ENCODE data around the gene MYLK. TPM values are rescaled to one million over a fixed set of nuclear protein-coding genes. Genes with fewer than 3 reads are reported as not detected.
"Not testable (repeated sequence)": the region's sequence is repeated elsewhere in the genome, so short reads cannot be mapped to it uniquely, and the experiment has no call there.

The MYLK gene
- total and polyA plus RNA-seq, 9 of the 15 experiments (the other 6 are each of a cell fraction or from before 2014, with no cell fraction given): 0.11 to 0.53 (median 0.18) TPM; not detected in 2

- ATAC-seq; FAIRE-seq; CTCF ChIA-PET (ENCODE audit: low intra/inter-chr PET ratio); BruUV-seq (replicated peaks); H3K9me3 ChIP-seq (replicated peaks; ENCODE audit: control insufficient read depth, insufficient read depth, low read depth, low read length); H3K27ac ChIP-seq (ENCODE audit: extremely low read depth, low read depth, low read length); in situ Hi-C loops (cut with MboI); H3K9me1 ChIP-seq (ENCODE audit: control insufficient read depth, insufficient read depth, low read length); H3K36me3 ChIP-seq (ENCODE audit: control insufficient read depth, insufficient read depth, low read length); H3K9ac ChIP-seq (ENCODE audit: insufficient read depth in 1 of 2, low read depth in 2 of 2, low read length in 2 of 2); H3K4me1 ChIP-seq (replicated peaks in 1 of 2; ENCODE audit: control insufficient read depth in 2 of 2, insufficient read depth in 2 of 2, low read length in 2 of 2); H3K27me3 ChIP-seq (ENCODE audit: control insufficient read depth in 2 of 2, insufficient read depth in 2 of 2, low read length in 2 of 2); intact Hi-C loops (cut with micrococcal nuclease); H3K79me2 ChIP-seq (ENCODE audit: control insufficient read depth, insufficient read depth, low read length); H3K4me2 ChIP-seq (ENCODE audit: insufficient read depth, low read length); DNase-seq (ENCODE audit: extremely low read depth in 1 of 4, low spot score in 3 of 4); H3K4me3 ChIP-seq; POLR2A ChIA-PET; H2AFZ ChIP-seq (ENCODE audit: low read depth, low read length); H4K20me1 ChIP-seq (replicated peaks; ENCODE audit: control insufficient read depth, insufficient read depth, low read length): not testable (repeated sequence)
- WGBS (ENCODE audit: insufficient coverage, low coverage, missing lambda C conversion rate): 85% methylated on average over 4 of the region's 7 CpGs
Measured at GRCh38 chr3:123611674-123612073, 272.5 kb downstream of the MYLK start.

GRCh38 chr3:123611082-123611481 is 273.1 kb downstream of the MYLK start:
- peaks cover 3% of the 10 kb centered on the region; the same call in 1 of the 3 replicates for H3K36me3 ChIP-seq (ENCODE audit: control insufficient read depth, insufficient read depth, low read length)
- POLR2A ChIA-PET: no interaction called here
- H3K27ac ChIP-seq (ENCODE audit: extremely low read depth, low read depth, low read length): no peak overlapping the region
- TF ChIP-seq NCOA1 (IDR thresholded peaks at IDR 0.05; ENCODE audit: low read depth) (no peak), CBFA2T3 (IDR thresholded peaks at IDR 0.05) (peak; percentile 45), ZNF551 (CRISPR knock-in tag; IDR thresholded peaks at IDR 0.05) (no peak), ZNF583 (CRISPR knock-in tag; IDR thresholded peaks at IDR 0.05) (no peak), ARID1B (IDR thresholded peaks at IDR 0.05) (0 out of 2 replicates have a peak, but pooled peaks have one; percentile 15), TEAD4 (IDR thresholded peaks at IDR 0.05; ENCODE audit: low read length) (peak; percentile 31; the same call in 1 of the 2 replicates), TEAD4 (CRISPR knock-in tag; IDR thresholded peaks at IDR 0.05; ENCODE audit: borderline replicate concordance) (no peak)
- no peaks in the 10 kb centered on the region for H3K9me1 ChIP-seq (ENCODE audit: control insufficient read depth, insufficient read depth, low read length)
- no peak overlapping the region for H3K9ac ChIP-seq (ENCODE audit: insufficient read depth in 1 of 2, low read depth in 2 of 2, low read length in 2 of 2)
- no TSS peak for BruUV-seq (replicated peaks)
- CTCF ChIA-PET (ENCODE audit: low intra/inter-chr PET ratio): no interaction called here
- H3K4me2 ChIP-seq (ENCODE audit: insufficient read depth, low read length): no peak overlapping the region
- H3K9me3 ChIP-seq (replicated peaks; ENCODE audit: control insufficient read depth, insufficient read depth, low read depth, low read length): no peaks in the 10 kb centered on the region
- peaks cover 0 to under 1% of the 10 kb centered on the region in 2 experiments; a peak in 1 of 5 replicates for H3K4me1 ChIP-seq (replicated peaks in 1 of 2; ENCODE audit: control insufficient read depth in 2 of 2, insufficient read depth in 2 of 2, low read length in 2 of 2)
- FAIRE-seq: no peak
- H4K20me1 ChIP-seq (replicated peaks; ENCODE audit: control insufficient read depth, insufficient read depth, low read length): no peaks in the 10 kb centered on the region
- H2AFZ ChIP-seq (ENCODE audit: low read depth, low read length): no peak overlapping the region
- H3K4me3 ChIP-seq: no peak overlapping the region
- H3K79me2 ChIP-seq (ENCODE audit: control insufficient read depth, insufficient read depth, low read length): no peaks in the 10 kb centered on the region
- DNase-seq (ENCODE audit: extremely low read depth in 1 of 4, low spot score in 3 of 4): no peak
- no peak for ATAC-seq
- intact Hi-C loops (cut with micrococcal nuclease) (no loop called here), in situ Hi-C loops (cut with MboI) (no loop called here)
- H3K27me3 ChIP-seq (ENCODE audit: control insufficient read depth in 2 of 2, insufficient read depth in 2 of 2, low read length in 2 of 2): no peaks in the 10 kb centered on the region

All from K562 (cell line).